22Rv1 (cell line): ENCODE measurements around the gene PIK3R3.

Source experiments
- H3K27ac ChIP-seq: fragments of 450-650 bp; 2 replicates; pipeline ENCODE4 v1.5.1; 2017
- ZFX ChIP-seq: fragments of 450-650 bp; IDR thresholded peaks from 2 replicates; pipeline ENCODE4 v1.6.1; 2017; ENCODE audit warnings: antibody characterized with exemption, borderline replicate concordance
- TF ChIP-seq, protein P1 (sequence below): fragments of 450-650 bp; IDR thresholded peaks from 2 replicates; pipeline ENCODE4 v1.5.1; 2017; ENCODE audit warnings: mild to moderate bottlenecking

Gene PIK3R3

DNA sequence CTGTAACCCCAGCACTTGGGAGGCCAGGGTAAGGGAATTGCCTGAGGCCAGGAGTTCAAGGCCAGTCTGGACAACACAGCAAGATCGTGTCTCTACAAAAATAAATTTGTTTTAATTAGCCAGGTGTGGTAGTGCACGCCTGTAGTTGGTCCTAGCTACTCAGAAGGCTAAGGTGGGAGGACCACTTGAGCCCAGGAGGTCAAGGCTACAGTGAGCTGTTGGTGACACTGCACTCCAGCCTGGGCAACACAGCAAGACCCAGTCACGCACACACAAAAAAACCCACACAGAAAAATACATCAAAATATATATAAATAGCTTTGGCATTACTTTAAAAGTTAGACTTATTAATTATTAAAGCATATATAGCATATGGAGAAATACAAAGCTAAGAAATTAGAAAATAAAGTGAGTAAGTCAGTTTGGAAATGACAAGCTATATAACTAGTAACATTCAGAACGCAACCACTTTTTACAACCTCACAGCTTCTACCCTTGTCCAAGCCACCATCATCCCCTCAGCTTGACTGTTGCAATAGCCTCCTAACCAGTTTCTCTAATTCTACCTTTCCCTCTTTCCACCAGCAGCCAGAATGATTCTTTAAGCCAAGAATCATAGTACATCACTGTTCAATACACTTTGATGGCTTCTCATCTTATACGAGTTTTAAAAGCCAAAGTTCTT is 14.5 kb downstream of the PIK3R3 start:
- TF ChIP-seq, protein P1, sequence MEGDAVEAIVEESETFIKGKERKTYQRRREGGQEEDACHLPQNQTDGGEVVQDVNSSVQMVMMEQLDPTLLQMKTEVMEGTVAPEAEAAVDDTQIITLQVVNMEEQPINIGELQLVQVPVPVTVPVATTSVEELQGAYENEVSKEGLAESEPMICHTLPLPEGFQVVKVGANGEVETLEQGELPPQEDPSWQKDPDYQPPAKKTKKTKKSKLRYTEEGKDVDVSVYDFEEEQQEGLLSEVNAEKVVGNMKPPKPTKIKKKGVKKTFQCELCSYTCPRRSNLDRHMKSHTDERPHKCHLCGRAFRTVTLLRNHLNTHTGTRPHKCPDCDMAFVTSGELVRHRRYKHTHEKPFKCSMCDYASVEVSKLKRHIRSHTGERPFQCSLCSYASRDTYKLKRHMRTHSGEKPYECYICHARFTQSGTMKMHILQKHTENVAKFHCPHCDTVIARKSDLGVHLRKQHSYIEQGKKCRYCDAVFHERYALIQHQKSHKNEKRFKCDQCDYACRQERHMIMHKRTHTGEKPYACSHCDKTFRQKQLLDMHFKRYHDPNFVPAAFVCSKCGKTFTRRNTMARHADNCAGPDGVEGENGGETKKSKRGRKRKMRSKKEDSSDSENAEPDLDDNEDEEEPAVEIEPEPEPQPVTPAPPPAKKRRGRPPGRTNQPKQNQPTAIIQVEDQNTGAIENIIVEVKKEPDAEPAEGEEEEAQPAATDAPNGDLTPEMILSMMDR = no peak
- TF ChIP-seq ZFX = no peak
- no peak overlapping the region for H3K27ac ChIP-seq

DNA sequence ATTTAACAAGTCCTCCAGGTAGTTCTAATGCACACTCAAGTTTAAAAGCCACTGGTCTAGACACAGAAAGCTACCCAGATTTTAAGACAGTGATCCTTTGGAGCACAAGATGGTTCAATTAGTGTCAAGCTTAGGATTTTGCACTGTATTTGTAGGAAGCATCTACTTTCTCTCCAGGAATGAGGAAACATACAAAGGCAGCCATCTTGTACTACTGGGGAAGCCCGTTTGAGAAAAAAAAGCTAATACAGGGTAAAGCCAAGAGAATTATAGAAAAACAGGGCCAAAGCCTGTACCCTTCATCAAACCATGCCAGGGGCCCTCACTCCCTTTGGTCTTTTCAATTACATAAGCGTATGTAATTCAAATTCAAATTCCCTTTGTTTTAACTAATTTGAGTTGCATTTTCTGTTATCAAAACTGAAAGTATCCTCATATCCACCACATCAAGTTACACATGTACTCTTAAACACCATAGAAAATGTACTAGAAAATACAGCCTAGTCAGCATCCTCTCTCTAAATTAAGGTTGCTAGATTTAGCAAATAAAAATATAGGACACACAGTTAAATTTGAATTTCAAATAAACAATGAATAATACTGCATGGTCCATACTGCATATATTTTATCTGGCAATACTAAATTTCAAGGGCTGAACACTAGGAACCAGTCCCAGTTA is 17.4 kb downstream of the PIK3R3 start:
- no peak overlapping the region for H3K27ac ChIP-seq
- TF ChIP-seq, protein P1 = no peak
- TF ChIP-seq ZFX = no peak

DNA sequence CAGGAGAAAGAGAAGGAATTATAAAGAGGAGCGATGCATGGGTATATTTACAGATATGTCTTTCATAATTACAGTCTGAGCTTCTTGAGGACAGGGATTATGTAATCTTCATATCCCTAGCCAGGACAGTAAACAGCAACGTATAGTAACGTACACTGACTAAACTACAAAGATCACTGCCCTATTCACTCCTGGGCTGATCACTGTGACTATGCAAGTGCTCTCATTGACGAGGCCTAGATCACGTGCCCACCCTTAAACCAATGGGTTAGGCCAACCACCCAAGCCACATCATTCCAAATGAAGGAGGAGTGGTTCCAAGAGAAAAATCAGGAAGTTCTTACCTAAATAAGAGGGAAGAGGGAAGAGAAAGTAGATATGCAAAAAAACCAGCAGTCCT is 18.5 kb downstream of the PIK3R3 start:
- TF ChIP-seq, protein P1 = no peak
- TF ChIP-seq ZFX = no peak
- no peak overlapping the region for H3K27ac ChIP-seq

DNA sequence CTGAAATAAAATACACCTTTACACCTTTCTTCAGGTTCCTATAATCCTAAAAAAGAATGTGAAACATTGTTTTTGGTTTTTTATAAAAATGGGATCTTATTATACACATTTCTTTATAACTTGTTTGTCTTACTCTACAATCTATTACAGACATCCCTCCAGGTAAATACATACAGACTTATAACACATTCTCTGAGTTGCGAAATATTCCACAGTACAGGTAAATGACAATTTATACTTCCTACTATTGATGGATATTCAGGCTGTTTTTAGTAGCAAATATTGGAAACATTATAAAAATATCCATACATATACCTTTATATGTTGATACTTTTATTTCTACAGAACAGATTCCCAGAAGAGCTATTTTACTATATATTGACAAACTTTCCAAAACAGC is 20.3 kb downstream of the PIK3R3 start:
- H3K27ac ChIP-seq = no peak overlapping the region
- TF ChIP-seq, protein P1 = no peak
- no peak for TF ChIP-seq ZFX

DNA sequence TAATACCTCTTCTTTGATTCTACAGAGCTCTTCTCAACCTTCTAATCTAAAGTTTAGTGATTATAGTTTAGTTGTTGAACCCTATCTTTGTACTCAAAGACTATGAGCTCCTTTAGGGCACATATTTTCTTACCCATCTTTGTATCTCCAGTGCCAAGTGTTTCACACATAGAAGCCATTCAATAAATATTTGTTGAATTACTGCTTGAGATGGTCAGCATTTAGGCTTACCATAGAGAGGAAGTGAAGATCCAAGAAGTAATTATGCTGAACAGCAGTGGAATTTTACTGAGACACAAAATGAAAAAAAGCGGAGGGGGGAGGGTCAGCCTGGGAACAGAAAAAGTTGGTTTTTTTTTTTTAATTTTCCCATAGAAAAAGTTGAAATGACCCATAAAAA is 21.9 kb downstream of the PIK3R3 start:
- no peak overlapping the region for H3K27ac ChIP-seq
- no peak for TF ChIP-seq ZFX
- TF ChIP-seq, protein P1 = no peak

DNA sequence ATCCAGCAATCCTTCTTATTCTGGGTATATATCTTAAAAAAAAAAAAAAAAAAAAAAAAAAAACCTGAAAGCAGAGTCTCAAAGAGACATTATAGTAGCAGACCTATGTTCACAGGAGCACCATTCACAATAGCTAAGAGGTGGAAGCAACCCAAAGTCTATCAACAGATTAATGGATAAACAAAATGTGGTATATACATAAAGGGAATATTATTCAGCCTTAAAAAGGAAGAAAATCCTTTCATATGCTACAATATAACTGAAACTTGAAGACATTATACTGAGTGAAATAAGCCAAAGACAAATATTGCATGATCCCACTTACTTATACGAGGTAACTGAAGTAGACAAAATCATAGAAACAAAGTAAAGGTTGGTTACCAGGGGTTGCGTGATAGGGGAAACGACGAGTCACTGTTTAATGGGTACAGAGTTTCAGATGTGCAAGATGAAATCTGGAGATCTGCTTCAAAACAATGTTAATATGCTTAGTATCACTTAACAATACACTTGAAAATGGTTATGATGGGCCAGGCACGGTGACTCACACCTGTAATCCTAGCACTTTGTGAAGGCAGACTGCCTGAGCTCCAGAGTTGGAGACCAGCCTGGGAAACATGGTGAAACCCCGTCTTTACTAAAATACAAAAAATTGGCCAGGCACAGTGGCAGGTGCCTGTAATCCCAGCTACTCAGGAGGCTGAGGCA is 29.5 kb downstream of the PIK3R3 start:
- TF ChIP-seq, protein P1 = no peak
- no peak for TF ChIP-seq ZFX
- no peak overlapping the region for H3K27ac ChIP-seq

DNA sequence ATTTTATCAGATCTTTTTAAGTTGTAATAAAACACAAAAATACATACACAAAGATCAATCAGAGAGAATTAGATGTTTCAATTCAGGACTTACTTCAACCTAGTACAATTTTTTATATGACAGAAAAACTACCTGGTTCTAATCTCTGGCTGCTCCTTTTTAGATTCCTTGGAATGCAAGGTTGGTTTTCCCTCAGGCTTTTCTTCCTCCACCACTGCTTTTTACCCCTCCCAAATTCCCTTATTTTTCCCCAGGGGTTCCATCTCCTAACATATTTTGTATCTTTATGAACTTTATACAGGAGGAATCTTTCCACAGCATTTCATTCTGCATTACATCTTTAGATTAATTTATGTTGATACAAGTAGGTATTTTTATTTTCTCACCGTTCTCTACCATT is 33.2 kb downstream of the PIK3R3 start:
- TF ChIP-seq, protein P1 = no peak
- TF ChIP-seq ZFX = no peak
- no peak overlapping the region for H3K27ac ChIP-seq
